ENCODE results near the gene C4orf54. TPM values are rescaled to one million over a fixed set of nuclear protein-coding genes. Genes with fewer than 3 reads are reported as not detected.

Gene C4orf54
- total RNA-seq, 1 donor from 2014 or later, result not detected

- no peaks in the 10 kb centered on the region for H3K27me3 Mint-ChIP-seq (ENCODE audit: insufficient read depth, low read depth)
- DNase-seq (ENCODE audit: low spot score), result no peak
- TF ChIP-seq EZH2 (IDR thresholded peaks at IDR 0.05) (no peak), CTCF (IDR thresholded peaks at IDR 0.05) (no peak), EZH2phosphoT487 (IDR thresholded peaks at IDR 0.05) (no peak)
- H3K36me3 Mint-ChIP-seq, result no peaks in the 10 kb centered on the region
- peak overlapping the region; percentile 82 for H3K27ac Mint-ChIP-seq
- H3K27ac ChIP-seq, result peak overlapping the region; percentile 32
- peaks cover 16% of the 10 kb centered on the region for H3K4me1 ChIP-seq
- H3K9me3 Mint-ChIP-seq, result no peaks in the 10 kb centered on the region
- no peaks in the 10 kb centered on the region for H3F3A ChIP-seq (ENCODE audit: low read depth)
- H3K79me2 ChIP-seq (ENCODE audit: low read depth), result no peaks in the 10 kb centered on the region
- peak overlapping the region; percentile 53 for H3K4me2 ChIP-seq
- H3K4me1 Mint-ChIP-seq, result peaks cover 18% of the 10 kb centered on the region
- H3K9me3 ChIP-seq (ENCODE audit: low read depth), result no peaks in the 10 kb centered on the region
- H4K20me1 ChIP-seq (ENCODE audit: low read depth), result no peaks in the 10 kb centered on the region
- H3K36me3 ChIP-seq, result no peaks in the 10 kb centered on the region
- no peak overlapping the region for H3K9ac ChIP-seq
- peak overlapping the region; percentile 5 for H3K4me3 ChIP-seq
- no peak overlapping the region for H3K4me3 Mint-ChIP-seq
- peak overlapping the region; percentile 32 for H2AFZ ChIP-seq (replicated peaks)
- no peaks in the 10 kb centered on the region for H3K27me3 ChIP-seq
Measured at GRCh38 chr4:99624141-99624719, 33.4 kb downstream of the C4orf54 start.

- no peaks in the 10 kb centered on the region for H3K36me3 ChIP-seq
- H3K27ac ChIP-seq, result no peak overlapping the region
- Mint-ChIP-seq H3K9me3 (no peaks in the 10 kb centered on the region), H3K27ac (no peak overlapping the region), H3K36me3 (no peaks in the 10 kb centered on the region), H3K27me3 (ENCODE audit: insufficient read depth, low read depth) (no peaks in the 10 kb centered on the region), H3K4me1 (peaks cover 18% of the 10 kb centered on the region), H3K4me3 (no peak overlapping the region)
- H3K4me2 ChIP-seq, result no peak overlapping the region
- H3K9ac ChIP-seq, result no peak overlapping the region
- no peaks in the 10 kb centered on the region for H3F3A ChIP-seq (ENCODE audit: low read depth)
- no peaks in the 10 kb centered on the region for H4K20me1 ChIP-seq (ENCODE audit: low read depth)
- no peak for TF ChIP-seq EZH2 (IDR thresholded peaks at IDR 0.05)
- no peaks in the 10 kb centered on the region for H3K27me3 ChIP-seq
- peaks cover 16% of the 10 kb centered on the region for H3K4me1 ChIP-seq
- H3K9me3 ChIP-seq (ENCODE audit: low read depth), result no peaks in the 10 kb centered on the region
- H3K4me3 ChIP-seq, result no peak overlapping the region
- H2AFZ ChIP-seq (replicated peaks), result peak overlapping the region; percentile 0
- DNase-seq (ENCODE audit: low spot score), result no peak
- H3K79me2 ChIP-seq (ENCODE audit: low read depth), result no peaks in the 10 kb centered on the region
Measured at GRCh38 chr4:99622341-99622740, 35.3 kb downstream of the C4orf54 start.

GRCh38 chr4:99617374-99617773 is 40.3 kb downstream of the C4orf54 start:
- no peak for DNase-seq (ENCODE audit: low spot score)
- Histone ChIP-seq H3K36me3 (no peaks in the 10 kb centered on the region), H3K9me3 (ENCODE audit: low read depth) (no peaks in the 10 kb centered on the region), H3K4me2 (no peak overlapping the region), H3K4me1 (no peaks in the 10 kb centered on the region), H3K27me3 (no peaks in the 10 kb centered on the region), H3K9ac (no peak overlapping the region), H3F3A (ENCODE audit: low read depth) (no peaks in the 10 kb centered on the region), H3K27ac (no peak overlapping the region), H3K79me2 (ENCODE audit: low read depth) (no peaks in the 10 kb centered on the region), H2AFZ (replicated peaks) (no peak overlapping the region), H4K20me1 (ENCODE audit: low read depth) (no peaks in the 10 kb centered on the region), H3K4me3 (no peak overlapping the region)
- Mint-ChIP-seq H3K4me1 (peaks cover 15% of the 10 kb centered on the region), H3K36me3 (no peaks in the 10 kb centered on the region), H3K27ac (peak overlapping the region; percentile 48), H3K4me3 (no peak overlapping the region), H3K9me3 (no peaks in the 10 kb centered on the region), H3K27me3 (ENCODE audit: insufficient read depth, low read depth) (no peaks in the 10 kb centered on the region)
- TF ChIP-seq EZH2 (IDR thresholded peaks at IDR 0.05), result no peak
- no peak for TF ChIP-seq EZH2phosphoT487 (IDR thresholded peaks at IDR 0.05)
- no peak for TF ChIP-seq CTCF (IDR thresholded peaks at IDR 0.05)

- Histone ChIP-seq H3K27me3 (no peaks in the 10 kb centered on the region), H3F3A (ENCODE audit: low read depth) (no peaks in the 10 kb centered on the region), H3K27ac (no peak overlapping the region), H3K4me2 (no peak overlapping the region), H4K20me1 (ENCODE audit: low read depth) (no peaks in the 10 kb centered on the region), H3K9me3 (ENCODE audit: low read depth) (no peaks in the 10 kb centered on the region), H3K36me3 (no peaks in the 10 kb centered on the region), H3K9ac (no peak overlapping the region), H3K4me3 (no peak overlapping the region), H2AFZ (replicated peaks) (no peak overlapping the region), H3K4me1 (no peaks in the 10 kb centered on the region), H3K79me2 (ENCODE audit: low read depth) (no peaks in the 10 kb centered on the region)
- no peak for TF ChIP-seq EZH2 (IDR thresholded peaks at IDR 0.05)
- TF ChIP-seq CTCF (IDR thresholded peaks at IDR 0.05), result no peak
- TF ChIP-seq EZH2phosphoT487 (IDR thresholded peaks at IDR 0.05), result no peak
- peaks cover 15% of the 10 kb centered on the region for H3K4me1 Mint-ChIP-seq
- H3K27ac Mint-ChIP-seq, result peak overlapping the region; percentile 60
- H3K36me3 Mint-ChIP-seq, result no peaks in the 10 kb centered on the region
- no peaks in the 10 kb centered on the region for H3K9me3 Mint-ChIP-seq
- H3K4me3 Mint-ChIP-seq, result no peak overlapping the region
- no peaks in the 10 kb centered on the region for H3K27me3 Mint-ChIP-seq (ENCODE audit: insufficient read depth, low read depth)
- no peak for DNase-seq (ENCODE audit: low spot score)
Measured at GRCh38 chr4:99615170-99615820, 42.3 kb downstream of the C4orf54 start.
